Neural crest cell (in vitro differentiated cells): ENCODE data around the gene HSPBP1. TPM values are rescaled to one million over a fixed set of nuclear protein-coding genes. Genes with fewer than 3 reads are reported as not detected.

Experiments used
- DNase-seq: peaks from one replicate; pipeline ENCODE4 v3.0.0; 2021; ENCODE audit warnings: low read depth, mixed read lengths, low spot score
- H3K27ac Mint-ChIP-seq: one replicate; pipeline ENCODE4 v1.8.0; 2021; ENCODE audit warnings: mild to moderate bottlenecking, mixed read lengths; ENCODE audit not compliant: unreplicated experiment
- H3K27me3 Mint-ChIP-seq: 2 replicates; pipeline ENCODE4 v1.8.0; 2021; ENCODE audit warnings: low read depth, mild to moderate bottlenecking, mixed read lengths
- H3K36me3 Mint-ChIP-seq: 2 replicates; pipeline ENCODE4 v1.8.0; 2021; ENCODE audit warnings: low read depth, mild to moderate bottlenecking, mixed read lengths
- H3K4me1 Mint-ChIP-seq: 2 replicates; pipeline ENCODE4 v1.8.0; 2021; ENCODE audit warnings: mixed read lengths
- H3K4me3 Mint-ChIP-seq: one replicate; pipeline ENCODE4 v1.8.0; 2021; ENCODE audit warnings: mild to moderate bottlenecking, mixed read lengths
- H3K9me3 Mint-ChIP-seq: 2 replicates; pipeline ENCODE4 v1.8.0; 2021; ENCODE audit warnings: mixed read lengths
- total RNA-seq: library from RNA; stranded (reverse); gene quantifications from 2 replicates; pipeline ENCODE4 v1.2.1, GENCODE V29; 2021
- TF ChIP-seq, protein P1 (sequence below): fragments of 200-600 bp; sonication (generic); conservative IDR thresholded peaks from 2 replicates; pipeline ENCODE4 v1.5.0; 2021; ENCODE audit warnings: antibody characterized with exemption, mild to moderate bottlenecking

The HSPBP1 gene
- total RNA-seq, 1 donor from 2014 or later: 54.7 TPM

DNA sequence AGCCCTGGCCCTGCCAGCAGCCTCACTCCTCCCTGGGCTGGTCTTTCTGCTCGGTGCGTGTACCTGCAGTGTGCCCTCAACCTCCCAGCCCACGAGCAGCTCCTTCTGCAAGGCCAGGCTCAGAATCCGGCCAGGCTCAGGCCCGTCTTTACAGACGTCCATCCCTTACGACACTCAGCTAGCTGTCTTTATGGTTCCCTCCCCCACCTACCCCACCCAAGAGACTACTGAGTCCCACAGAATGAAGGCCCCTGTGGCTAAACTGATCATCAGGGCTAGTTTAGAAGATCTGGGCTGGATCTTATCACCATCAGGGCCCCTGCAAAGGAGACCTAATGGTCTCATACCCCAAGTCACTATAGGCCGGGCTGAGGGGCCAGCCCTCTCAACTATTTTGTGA, 34.5 kb upstream of the HSPBP1 start:
- no peaks in the 10 kb centered on the region for H3K27me3 Mint-ChIP-seq
- TF ChIP-seq, protein P1, sequence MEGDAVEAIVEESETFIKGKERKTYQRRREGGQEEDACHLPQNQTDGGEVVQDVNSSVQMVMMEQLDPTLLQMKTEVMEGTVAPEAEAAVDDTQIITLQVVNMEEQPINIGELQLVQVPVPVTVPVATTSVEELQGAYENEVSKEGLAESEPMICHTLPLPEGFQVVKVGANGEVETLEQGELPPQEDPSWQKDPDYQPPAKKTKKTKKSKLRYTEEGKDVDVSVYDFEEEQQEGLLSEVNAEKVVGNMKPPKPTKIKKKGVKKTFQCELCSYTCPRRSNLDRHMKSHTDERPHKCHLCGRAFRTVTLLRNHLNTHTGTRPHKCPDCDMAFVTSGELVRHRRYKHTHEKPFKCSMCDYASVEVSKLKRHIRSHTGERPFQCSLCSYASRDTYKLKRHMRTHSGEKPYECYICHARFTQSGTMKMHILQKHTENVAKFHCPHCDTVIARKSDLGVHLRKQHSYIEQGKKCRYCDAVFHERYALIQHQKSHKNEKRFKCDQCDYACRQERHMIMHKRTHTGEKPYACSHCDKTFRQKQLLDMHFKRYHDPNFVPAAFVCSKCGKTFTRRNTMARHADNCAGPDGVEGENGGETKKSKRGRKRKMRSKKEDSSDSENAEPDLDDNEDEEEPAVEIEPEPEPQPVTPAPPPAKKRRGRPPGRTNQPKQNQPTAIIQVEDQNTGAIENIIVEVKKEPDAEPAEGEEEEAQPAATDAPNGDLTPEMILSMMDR: no peak
- peaks cover 20% of the 10 kb centered on the region for H3K4me1 Mint-ChIP-seq
- peaks cover 2% of the 10 kb centered on the region for H3K9me3 Mint-ChIP-seq
- H3K36me3 Mint-ChIP-seq: peaks cover 3% of the 10 kb centered on the region
- no peak overlapping the region for H3K4me3 Mint-ChIP-seq
- no peak for DNase-seq
- peak overlapping the region; percentile 58 for H3K27ac Mint-ChIP-seq

DNA sequence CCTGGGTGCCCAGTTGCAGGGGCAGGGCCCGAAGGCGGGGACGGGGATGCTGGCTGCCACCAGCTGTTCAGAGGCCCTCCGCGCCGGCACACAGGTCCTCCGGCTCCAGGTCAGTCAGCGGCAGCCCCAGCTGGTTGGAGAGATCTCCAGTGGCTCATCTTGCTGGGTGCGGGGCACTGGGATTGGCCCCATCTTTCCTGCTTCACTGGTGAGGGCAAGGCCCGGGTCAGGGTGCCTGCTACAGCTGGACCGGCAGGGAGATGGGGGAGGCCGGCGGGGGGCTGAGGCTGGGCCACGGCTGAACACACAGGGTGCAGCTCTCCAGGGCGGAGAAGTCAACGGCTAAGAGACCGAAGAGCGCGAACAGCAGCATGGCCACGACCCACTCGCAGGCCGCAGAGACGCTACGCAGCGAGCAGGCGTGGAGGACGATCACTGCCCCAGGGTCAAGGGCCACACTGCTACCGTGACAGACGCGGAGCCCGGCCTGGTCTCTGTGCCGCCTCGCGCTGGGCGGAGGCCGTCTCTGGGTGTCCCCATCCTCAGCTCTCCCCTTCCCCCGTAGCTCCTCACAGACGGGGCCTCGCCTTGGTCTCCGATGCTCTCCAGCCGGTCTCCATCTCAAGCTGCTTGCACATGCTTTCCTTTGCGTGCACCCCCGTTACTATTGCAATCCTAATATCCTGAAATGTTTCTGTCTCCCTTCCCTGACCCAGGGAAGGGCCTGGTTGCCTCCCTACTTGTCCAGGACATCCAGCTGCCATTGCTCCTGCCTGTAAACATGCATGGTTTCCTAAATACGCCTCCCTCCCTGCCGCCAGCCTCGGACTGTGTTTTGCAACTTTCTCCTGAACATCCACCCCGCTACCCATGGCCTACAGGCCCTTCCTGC, 33.0 kb upstream of the HSPBP1 start:
- Mint-ChIP-seq H3K27me3 (no peaks in the 10 kb centered on the region), H3K27ac (peak overlapping the region; percentile 35), H3K4me3 (no peak overlapping the region), H3K9me3 (peaks cover 2% of the 10 kb centered on the region), H3K4me1 (peaks cover 24% of the 10 kb centered on the region), H3K36me3 (peaks cover 6% of the 10 kb centered on the region)
- no peak for DNase-seq
- TF ChIP-seq, protein P1: no peak

DNA sequence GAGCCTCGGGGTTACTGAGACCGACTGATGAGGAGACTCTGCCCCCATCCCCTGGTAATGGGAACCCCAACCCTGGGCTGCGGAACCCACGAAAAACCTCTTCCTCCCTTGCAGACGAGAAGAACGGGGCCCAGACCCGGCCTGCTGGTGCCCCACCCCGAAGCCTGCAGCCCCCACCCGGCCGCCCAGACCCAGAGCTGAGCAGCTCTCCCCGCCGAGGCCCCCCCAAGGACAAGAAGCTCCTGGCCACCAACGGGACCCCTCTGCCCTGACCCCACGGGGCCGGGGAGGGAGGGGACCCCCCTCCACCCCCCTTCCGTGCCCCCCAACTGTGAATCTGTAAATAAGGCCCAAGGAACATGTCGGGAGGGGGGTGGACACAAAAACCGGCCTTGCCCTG, 31.9 kb upstream of the HSPBP1 start:
- no peak overlapping the region for H3K4me3 Mint-ChIP-seq
- H3K4me1 Mint-ChIP-seq: peaks cover 24% of the 10 kb centered on the region
- no peaks in the 10 kb centered on the region for H3K27me3 Mint-ChIP-seq
- H3K27ac Mint-ChIP-seq: no peak overlapping the region
- DNase-seq: no peak
- H3K9me3 Mint-ChIP-seq: peaks cover 2% of the 10 kb centered on the region
- TF ChIP-seq, protein P1: no peak
- H3K36me3 Mint-ChIP-seq: peaks cover 10% of the 10 kb centered on the region

DNA sequence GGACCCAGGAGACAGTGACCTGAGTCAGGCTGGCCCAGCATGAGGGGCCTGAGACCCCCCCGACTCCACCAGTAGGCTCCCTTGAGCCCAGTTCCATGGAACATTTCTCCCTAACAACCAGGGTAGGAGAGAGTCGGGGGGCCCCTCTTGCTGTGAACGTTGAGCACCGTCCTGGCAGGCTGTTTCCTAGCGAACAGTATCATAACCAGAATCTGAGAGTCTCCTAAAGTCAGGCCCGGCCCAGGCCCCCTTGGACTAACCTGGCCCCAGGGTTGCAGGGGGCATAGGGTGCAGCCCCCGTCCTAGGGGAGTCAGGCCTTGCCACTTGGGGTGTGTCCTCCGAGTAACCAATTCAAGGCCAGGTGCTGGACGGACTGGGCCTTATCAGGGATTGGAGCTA, 31.5 kb upstream of the HSPBP1 start:
- DNase-seq: no peak
- Mint-ChIP-seq H3K4me1 (peaks cover 23% of the 10 kb centered on the region), H3K4me3 (no peak overlapping the region), H3K27me3 (no peaks in the 10 kb centered on the region), H3K36me3 (peaks cover 10% of the 10 kb centered on the region), H3K27ac (no peak overlapping the region), H3K9me3 (peaks cover 2% of the 10 kb centered on the region)
- TF ChIP-seq, protein P1: no peak

DNA sequence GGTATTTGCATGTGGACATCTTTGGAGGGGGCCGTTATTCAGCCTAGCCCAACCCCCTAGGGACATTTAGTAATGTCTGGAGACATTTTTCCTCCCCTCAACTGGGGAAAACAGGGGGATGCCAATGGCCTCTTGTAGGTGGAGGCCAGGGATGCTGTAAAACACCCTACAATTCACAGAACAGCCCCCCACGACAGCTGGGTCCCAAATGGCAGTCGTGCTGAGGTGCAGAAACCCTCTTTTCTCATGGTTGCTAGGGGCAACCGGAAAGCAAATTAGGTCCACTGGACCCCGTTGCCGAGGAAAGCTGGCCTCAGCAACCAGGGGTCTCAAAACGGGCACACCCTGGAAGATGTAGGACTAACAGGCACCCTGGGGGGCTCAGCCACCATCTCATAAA, 30.6 kb upstream of the HSPBP1 start:
- Mint-ChIP-seq H3K27ac (no peak overlapping the region), H3K4me1 (peaks cover 21% of the 10 kb centered on the region), H3K9me3 (no peaks in the 10 kb centered on the region), H3K4me3 (peak overlapping the region; percentile 29), H3K36me3 (peaks cover 12% of the 10 kb centered on the region), H3K27me3 (no peaks in the 10 kb centered on the region)
- DNase-seq: no peak
- TF ChIP-seq, protein P1: no peak
